GM18867 (cell line): ENCODE data around the gene ABR.
A peak's percentile ranks its signal among the peaks of the same experiment; 100 is the strongest.

Experiments
- ATAC-seq: cut with Tn5 transposase; IDR thresholded peaks from one replicate; pipeline ENCODE4 v1.9.1; 2021; ENCODE audit warnings: mild to moderate bottlenecking, moderate library complexity; ENCODE audit not compliant: unreplicated experiment

Gene ABR

GRCh38 chr17:1179818-1180742 is at the start of gene ABR:
Gene ABR (minus strand): TSS chr17:1179981. CDS start chr17:1179727, 254 bp downstream.
- ATAC-seq = no peak

DNA sequence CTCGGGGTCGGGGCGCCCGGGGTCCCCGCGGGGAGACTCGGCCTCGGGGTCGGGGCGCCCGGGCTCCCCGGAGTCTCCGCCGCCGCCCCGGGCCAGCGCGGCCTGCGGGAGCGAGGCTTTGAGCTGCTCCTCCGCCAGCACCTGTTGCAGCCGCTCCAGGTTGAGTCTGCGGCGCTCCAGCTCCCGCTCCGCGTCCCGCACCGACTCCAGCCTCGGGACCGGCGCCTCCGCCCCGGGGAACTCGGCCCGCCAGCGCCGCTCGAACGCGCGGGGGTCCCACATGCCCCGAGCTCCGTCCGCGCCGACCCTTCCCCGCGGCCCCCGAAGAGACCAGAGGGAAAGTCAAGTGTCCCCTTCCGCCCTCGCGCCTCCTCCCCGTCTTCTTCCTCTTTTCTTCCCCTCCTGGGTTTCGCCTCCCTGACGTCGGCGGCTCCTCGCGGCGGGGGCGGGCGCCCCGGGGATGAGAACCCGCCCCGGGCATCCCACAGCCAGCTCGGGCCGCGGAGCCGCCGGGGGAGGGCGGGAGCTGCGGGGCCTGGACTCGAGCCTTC is 49.6 kb upstream of the ABR start:
- ATAC-seq = peak; percentile 49

DNA sequence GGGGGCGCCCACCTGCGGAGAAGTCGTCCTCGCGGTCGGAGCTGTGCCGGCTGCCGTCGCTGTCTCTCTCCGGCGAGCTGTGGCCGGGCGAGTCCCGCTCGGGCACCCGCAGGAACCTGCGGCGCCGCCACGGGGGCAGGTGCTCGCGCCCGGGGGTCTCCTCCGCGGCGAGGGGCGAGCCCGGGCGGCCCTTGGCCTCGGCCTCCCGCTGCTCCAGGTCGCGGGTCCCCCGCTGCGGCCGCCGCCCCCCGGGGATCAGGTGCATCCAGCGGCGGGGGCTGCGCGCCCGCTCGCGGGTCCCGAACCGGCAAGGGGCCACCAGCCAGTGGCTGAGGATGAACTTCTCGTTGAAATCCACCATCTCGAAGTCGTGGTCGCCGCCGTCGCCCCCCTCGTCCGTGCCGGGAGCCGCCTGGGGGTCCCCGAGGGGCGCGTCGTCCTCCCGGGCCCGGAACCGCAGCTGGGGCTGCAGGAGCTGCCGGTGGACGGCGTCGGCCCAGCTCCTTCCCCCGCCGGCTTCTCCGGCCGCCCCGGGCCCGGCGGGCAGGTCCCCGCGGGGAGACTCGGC is 49.1 kb upstream of the ABR start:
- peak; percentile 25 for ATAC-seq

- ATAC-seq = peak; percentile 42
Measured at GRCh38 chr17:1227917-1228780, 48.4 kb upstream of the ABR start.

DNA sequence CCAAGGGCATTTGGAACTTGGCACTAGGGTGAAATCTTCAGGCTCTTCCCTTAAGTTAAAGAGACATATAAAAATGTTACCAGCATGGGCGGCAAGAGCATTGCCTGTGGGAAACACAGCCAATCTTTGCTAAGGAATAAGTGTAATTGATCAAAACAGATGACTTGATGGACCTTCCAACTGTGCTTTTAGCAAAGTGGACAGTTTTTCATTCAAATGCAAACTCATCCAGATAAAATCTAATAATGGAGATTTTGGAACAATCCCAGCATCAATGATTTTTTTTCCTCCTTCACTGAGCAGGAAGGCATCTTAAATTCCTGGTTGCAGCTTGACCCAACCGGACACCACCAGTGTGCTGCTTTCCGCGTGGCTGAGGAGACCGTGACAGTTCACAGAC is 47.6 kb upstream of the ABR start:
- ATAC-seq = no peak

GRCh38 chr17:1226308-1226707 is 46.5 kb upstream of the ABR start:
- no peak for ATAC-seq

- ATAC-seq = no peak
Measured at GRCh38 chr17:1224330-1224729, 44.5 kb upstream of the ABR start.

- no peak for ATAC-seq
Measured at GRCh38 chr17:1223662-1224061, 43.9 kb upstream of the ABR start.

DNA sequence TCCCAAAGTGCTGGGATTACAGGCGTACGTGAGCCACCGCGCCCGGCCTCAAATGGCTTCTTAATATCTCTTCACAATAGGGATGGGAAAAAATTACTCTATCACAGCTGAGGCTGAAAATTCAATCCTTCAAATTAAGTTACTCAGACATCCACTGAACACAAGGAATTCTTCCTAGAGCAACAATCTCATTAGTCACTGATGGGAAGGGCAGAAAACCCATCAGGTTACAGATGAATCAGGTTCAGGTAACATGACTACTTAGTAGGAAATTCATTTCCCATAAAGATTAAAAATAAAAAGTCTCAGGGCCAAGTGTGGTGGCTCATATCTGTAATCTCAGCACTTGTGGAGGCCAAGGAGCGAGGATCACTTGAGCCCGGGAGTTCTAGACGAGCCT is 42.5 kb upstream of the ABR start:
- no peak for ATAC-seq

DNA sequence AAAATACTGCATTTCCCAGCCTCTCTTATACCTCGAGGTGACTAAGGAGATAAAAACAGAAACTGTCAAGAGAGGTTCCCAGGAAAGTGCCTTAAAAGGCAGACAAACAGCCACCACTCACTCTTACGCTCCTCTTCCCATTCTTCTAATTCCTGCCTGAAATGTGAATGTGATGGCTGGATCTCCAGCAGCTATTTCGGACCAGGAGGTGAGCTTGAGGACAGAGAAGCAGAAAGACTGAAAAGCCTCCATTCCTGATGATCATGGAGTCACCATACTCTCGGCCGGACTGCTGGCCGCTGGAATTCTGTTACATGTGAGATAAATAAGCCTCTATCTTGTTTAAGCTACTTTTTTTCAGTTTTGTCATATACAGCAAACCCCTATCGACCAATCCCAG is 41.4 kb upstream of the ABR start:
- ATAC-seq = no peak

GRCh38 chr17:1220346-1220745 is 40.6 kb upstream of the ABR start:
- no peak for ATAC-seq

- no peak for ATAC-seq
Measured at GRCh38 chr17:1217089-1217385, 37.3 kb upstream of the ABR start.

- ATAC-seq = no peak
Measured at GRCh38 chr17:1216217-1217088, 36.7 kb upstream of the ABR start.

DNA sequence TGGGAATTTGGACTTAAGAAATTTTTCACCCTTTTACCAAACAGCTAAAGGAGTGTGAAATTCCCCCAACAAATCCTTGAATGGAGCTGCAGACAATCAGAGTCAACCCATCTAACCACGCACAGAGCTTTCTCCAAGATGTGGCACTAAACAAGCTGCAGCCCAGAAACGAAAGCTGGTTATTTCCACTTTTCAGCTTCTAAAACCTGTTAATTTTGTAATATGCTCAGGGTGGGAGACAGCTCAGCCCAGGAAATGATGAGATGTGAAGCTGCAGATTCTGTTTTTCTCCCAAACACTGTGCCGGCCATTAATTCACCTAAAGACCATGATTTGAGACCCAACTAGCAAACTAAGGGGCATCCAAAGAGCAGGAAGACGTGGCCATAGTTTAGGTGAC is 33.2 kb upstream of the ABR start:
- ATAC-seq = no peak

DNA sequence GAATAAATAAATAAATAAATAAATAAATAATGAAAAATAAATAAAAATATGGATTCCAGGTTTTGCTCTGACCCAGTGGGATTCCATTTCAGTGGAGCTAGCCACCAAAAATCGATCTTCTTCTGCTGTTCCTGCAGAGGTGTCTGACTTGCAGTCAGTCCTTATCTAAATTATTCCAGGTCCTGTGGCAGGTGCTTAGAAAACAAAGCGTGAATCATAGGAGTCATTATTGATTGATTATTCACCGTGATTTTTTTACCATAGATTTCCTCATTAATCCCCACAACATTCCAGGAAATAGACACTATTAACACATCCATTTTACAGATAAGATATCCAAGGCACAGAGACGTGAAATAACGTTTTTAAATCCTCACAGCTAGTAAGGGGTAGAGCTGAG is 31.5 kb upstream of the ABR start:
- ATAC-seq = no peak

- ATAC-seq = no peak
Measured at GRCh38 chr17:1208966-1209365, 29.2 kb upstream of the ABR start.

DNA sequence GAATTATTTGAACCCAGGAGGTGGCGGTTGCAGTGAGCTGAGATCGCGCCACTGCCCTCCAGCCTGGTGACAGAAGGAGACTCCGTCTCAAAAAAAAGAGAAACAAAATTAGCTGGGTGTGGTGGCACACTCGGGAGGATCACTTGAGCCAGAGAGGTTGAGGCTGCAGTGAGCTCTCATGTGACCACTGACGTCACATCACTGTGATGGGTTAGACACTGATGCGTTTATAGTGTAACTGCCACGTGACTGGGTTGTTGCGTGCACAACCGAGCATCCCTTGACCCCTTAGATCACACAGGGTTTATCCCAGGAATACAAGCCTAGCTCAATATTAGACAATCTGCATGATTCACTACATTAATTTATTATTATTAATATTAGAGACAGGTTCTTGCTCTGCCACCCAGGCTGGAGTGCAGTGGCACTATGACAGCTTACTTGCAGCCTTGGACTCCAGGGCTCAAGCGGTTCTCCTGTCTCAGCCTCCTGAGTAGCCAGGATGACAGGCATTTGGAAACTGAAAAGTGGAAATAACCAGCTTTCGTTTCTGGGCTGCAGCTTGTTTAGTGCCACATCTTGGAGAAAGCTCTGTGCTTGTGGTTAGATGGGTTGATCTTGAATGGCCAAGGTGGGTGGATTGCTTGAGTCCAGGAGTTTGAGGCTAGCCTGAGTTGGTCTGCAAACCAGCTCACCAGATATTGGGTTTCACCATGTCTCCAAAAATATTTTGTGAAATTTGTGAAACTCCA is 26.4 kb upstream of the ABR start:
- no peak for ATAC-seq

GRCh38 chr17:1203967-1204291 is 24.1 kb upstream of the ABR start:
- ATAC-seq = no peak

DNA sequence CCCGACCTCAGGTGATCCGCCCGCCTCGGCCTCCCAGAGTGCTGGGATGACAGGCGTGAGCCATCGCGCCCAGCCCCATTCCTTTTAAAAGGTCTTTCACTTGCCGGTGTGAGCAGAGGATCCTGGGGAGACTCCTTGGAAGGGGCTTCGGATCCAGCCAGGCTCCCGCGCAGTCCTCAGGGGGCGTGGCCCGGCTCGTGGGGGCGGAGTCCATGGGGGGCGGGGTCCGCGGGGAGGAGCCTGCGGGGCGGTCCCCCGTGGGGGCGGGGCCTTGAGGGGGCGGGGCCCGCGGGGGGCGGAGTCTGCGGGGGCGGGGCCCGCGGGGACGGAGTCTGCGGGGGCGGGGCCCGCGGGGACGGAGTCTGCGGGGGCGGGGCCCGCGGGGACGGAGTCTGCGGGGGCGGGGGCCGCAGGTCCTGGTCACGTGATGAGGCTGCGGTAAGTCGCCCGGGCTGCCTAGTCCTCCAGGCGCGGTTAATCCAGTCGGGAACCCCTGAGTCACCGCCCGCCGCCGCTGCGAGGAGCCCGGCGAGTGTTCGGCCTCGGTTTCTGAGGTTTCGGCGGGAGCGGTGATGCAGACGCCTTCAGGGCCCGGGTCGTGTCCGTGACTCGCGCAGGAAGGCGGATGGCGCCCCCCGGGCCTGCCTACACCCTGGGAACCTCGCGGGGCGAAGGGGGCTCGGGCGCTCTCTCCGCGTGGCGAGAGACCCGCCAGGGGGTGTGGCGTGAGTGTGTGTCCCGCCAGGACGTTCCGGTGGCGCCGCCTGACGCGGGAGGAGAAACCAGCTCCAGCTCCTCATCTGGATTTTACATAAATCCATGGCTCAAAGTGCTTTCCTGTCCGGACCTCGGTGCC is 23.6 kb upstream of the ABR start:
- ATAC-seq = no peak
